Measurements from ENCODE around the gene MLX. TPM values are rescaled to one million over a fixed set of nuclear protein-coding genes. Genes with fewer than 3 reads are reported as not detected.
A peak's percentile ranks its signal among the peaks of the same experiment; 100 is the strongest.
"Not testable (repeated sequence)": the region's sequence is repeated elsewhere in the genome, so short reads cannot be mapped to it uniquely, and the experiment has no call there.

Gene MLX
- total RNA-seq, 1 experiment from 2014 or later, result 45.3 TPM

DNA sequence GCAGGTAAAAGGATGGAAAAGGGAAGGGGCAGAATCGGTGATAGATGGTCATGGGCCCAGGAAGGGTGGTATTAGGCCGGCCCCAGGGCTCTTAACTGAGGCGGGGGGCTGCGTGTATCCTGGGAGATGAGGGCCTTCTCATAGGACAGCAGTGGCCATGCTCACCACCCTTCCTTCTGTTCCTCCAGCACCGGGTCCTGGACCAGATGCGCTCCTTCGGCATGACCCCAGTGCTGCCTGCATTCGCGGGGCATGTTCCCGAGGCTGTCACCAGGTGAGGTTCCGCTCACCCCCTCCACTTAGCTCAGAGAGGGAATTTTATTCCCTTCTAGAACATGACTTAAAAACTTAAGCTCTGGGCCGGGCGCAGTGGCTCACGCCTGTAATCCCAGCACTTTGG is 28.4 kb upstream of the MLX start:
- Histone ChIP-seq H2BK12ac (ENCODE audit: insufficient read length, low read depth, low read length) (no peak overlapping the region), H3K23ac (ENCODE audit: insufficient read length, low read depth, low read length) (no peak overlapping the region), H3K27ac (ENCODE audit: insufficient read length, low read depth, low read length) (no peak overlapping the region), H3K79me2 (ENCODE audit: insufficient read depth, low read length) (no peaks in the 10 kb centered on the region), H2AK5ac (ENCODE audit: insufficient read length, low read length) (no peak overlapping the region), H4K91ac (ENCODE audit: insufficient read length, low read depth, low read length) (no peak overlapping the region), H3K4me1 (ENCODE audit: insufficient read depth, low read length) (no peaks in the 10 kb centered on the region; the same call in 1 of the 2 replicates), H3K9me3 (ENCODE audit: control insufficient read depth, low read depth, low read length) (no peaks in the 10 kb centered on the region), H2BK15ac (ENCODE audit: low read depth, low read length) (no peak overlapping the region), H3K27me3 (ENCODE audit: insufficient read depth, low read length) (no peaks in the 10 kb centered on the region), H2BK120ac (ENCODE audit: low read depth, low read length, poor library complexity, severe bottlenecking) (no peak overlapping the region), H4K8ac (replicated peaks; ENCODE audit: insufficient read length, low read depth, low read length) (no peak overlapping the region), H2AFZ (ENCODE audit: low read length) (no peak overlapping the region), H3K9ac (ENCODE audit: extremely low read depth, insufficient read length, low read length) (no peak overlapping the region), H3K23me2 (ENCODE audit: insufficient read length, low read depth, low read length, poor library complexity, severe bottlenecking) (peaks cover 5% of the 10 kb centered on the region), H3K4ac (ENCODE audit: low read depth, low read length) (no peak overlapping the region), H3K18ac (ENCODE audit: insufficient read length, low read depth, low read length) (no peak overlapping the region), H3K4me2 (ENCODE audit: insufficient read depth, insufficient read length, low read length) (no peak overlapping the region), H3K56ac (ENCODE audit: insufficient read length, low read depth, low read length) (no peak overlapping the region), H4K20me1 (ENCODE audit: control insufficient read depth, insufficient read depth, insufficient read length) (no peaks in the 10 kb centered on the region), H2BK20ac (ENCODE audit: low read depth, low read length, poor library complexity, severe bottlenecking) (no peak overlapping the region), H3T11ph (ENCODE audit: low read length) (no peak overlapping the region), H3K14ac (ENCODE audit: insufficient read depth, low read length) (no peak overlapping the region), H4K5ac (ENCODE audit: insufficient read length, low read depth, low read length) (no peak overlapping the region), H2BK5ac (ENCODE audit: insufficient read length, low read length) (no peak overlapping the region), H3K79me1 (ENCODE audit: insufficient read depth, low read depth, low read length, poor library complexity, severe bottlenecking) (no peaks in the 10 kb centered on the region)
- no peak for DNase-seq
- no peaks in the 10 kb centered on the region for H3K9me3 Mint-ChIP-seq
- TF ChIP-seq, protein P1, sequence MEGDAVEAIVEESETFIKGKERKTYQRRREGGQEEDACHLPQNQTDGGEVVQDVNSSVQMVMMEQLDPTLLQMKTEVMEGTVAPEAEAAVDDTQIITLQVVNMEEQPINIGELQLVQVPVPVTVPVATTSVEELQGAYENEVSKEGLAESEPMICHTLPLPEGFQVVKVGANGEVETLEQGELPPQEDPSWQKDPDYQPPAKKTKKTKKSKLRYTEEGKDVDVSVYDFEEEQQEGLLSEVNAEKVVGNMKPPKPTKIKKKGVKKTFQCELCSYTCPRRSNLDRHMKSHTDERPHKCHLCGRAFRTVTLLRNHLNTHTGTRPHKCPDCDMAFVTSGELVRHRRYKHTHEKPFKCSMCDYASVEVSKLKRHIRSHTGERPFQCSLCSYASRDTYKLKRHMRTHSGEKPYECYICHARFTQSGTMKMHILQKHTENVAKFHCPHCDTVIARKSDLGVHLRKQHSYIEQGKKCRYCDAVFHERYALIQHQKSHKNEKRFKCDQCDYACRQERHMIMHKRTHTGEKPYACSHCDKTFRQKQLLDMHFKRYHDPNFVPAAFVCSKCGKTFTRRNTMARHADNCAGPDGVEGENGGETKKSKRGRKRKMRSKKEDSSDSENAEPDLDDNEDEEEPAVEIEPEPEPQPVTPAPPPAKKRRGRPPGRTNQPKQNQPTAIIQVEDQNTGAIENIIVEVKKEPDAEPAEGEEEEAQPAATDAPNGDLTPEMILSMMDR (conservative IDR thresholded peaks at IDR 0.05), result no peak
- peaks cover 11 to 19% of the 10 kb centered on the region in 2 experiments for H3K4me1 Mint-ChIP-seq
- H3K4me3 Mint-ChIP-seq, result no peak overlapping the region
- WGBS (ENCODE audit: extremely low coverage, insufficient read length, low lambda C conversion rate), result no CpG with 5 or more reads among the region's 14 CpGs
- H3K36me3 Mint-ChIP-seq (ENCODE audit: insufficient read depth in 1 of 3, low read depth in 3 of 3), result peaks cover 0 to 29% (median 22%) of the 10 kb centered on the region in 3 experiments; a peak in 6 of 7 replicates
- H3K27ac Mint-ChIP-seq, result no peak overlapping the region
- peaks cover 9% of the 10 kb centered on the region for H3K27me3 Mint-ChIP-seq (ENCODE audit: low read depth)

DNA sequence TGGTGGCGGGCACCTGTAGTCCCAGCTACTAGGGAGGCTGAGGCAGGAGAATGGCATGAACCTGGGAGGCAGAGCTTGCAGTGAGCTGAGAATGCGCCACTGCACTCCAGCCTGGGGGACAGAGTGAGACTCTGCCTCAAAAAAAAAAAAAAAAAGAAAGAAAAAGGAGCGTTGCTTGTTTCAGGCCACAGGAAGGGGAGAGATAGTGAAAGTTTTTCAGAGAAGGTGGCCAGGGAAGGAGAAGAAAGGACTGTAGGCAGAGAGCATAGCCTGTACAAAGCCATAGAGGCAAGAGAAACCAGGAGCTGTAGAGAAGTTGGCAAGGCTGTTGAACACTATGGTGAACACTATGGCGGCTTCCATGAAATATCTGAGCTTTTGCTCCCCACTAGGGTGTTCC is 26.3 kb upstream of the MLX start:
- H3K56ac ChIP-seq (ENCODE audit: insufficient read length, low read depth, low read length); H2AFZ ChIP-seq (ENCODE audit: low read length); H4K91ac ChIP-seq (ENCODE audit: insufficient read length, low read depth, low read length); H2BK20ac ChIP-seq (ENCODE audit: low read depth, low read length, poor library complexity, severe bottlenecking); H4K8ac ChIP-seq (replicated peaks; ENCODE audit: insufficient read length, low read depth, low read length); H4K5ac ChIP-seq (ENCODE audit: insufficient read length, low read depth, low read length); H4K20me1 ChIP-seq (ENCODE audit: control insufficient read depth, insufficient read depth, insufficient read length); H3K14ac ChIP-seq (ENCODE audit: insufficient read depth, low read length); H3K23me2 ChIP-seq (ENCODE audit: insufficient read length, low read depth, low read length, poor library complexity, severe bottlenecking); H3K9ac ChIP-seq (ENCODE audit: extremely low read depth, insufficient read length, low read length); H2BK15ac ChIP-seq (ENCODE audit: low read depth, low read length); H3K4me2 ChIP-seq (ENCODE audit: insufficient read depth, insufficient read length, low read length); H3K4me3 Mint-ChIP-seq; H3K9me3 Mint-ChIP-seq; H3K27me3 Mint-ChIP-seq (ENCODE audit: low read depth); DNase-seq; H3K27ac ChIP-seq (ENCODE audit: insufficient read length, low read depth, low read length); H3K18ac ChIP-seq (ENCODE audit: insufficient read length, low read depth, low read length); H3K4ac ChIP-seq (ENCODE audit: low read depth, low read length); H3K79me1 ChIP-seq (ENCODE audit: insufficient read depth, low read depth, low read length, poor library complexity, severe bottlenecking); H3K27me3 ChIP-seq (ENCODE audit: insufficient read depth, low read length); H2BK12ac ChIP-seq (ENCODE audit: insufficient read length, low read depth, low read length); H3K23ac ChIP-seq (ENCODE audit: insufficient read length, low read depth, low read length); H2BK5ac ChIP-seq (ENCODE audit: insufficient read length, low read length); H3K4me1 ChIP-seq (ENCODE audit: insufficient read depth, low read length); H2AK5ac ChIP-seq (ENCODE audit: insufficient read length, low read length); H3K9me3 ChIP-seq (ENCODE audit: control insufficient read depth, low read depth, low read length); H2BK120ac ChIP-seq (ENCODE audit: low read depth, low read length, poor library complexity, severe bottlenecking); H3T11ph ChIP-seq (ENCODE audit: low read length); H3K79me2 ChIP-seq (ENCODE audit: insufficient read depth, low read length): not testable (repeated sequence)
- no CpG with 5 or more reads among the region's 4 CpGs for WGBS (ENCODE audit: extremely low coverage, insufficient read length, low lambda C conversion rate)
- H3K36me3 Mint-ChIP-seq (ENCODE audit: insufficient read depth in 1 of 3, low read depth in 3 of 3), result peaks cover 2 to 29% (median 27%) of the 10 kb centered on the region in 3 experiments; a peak in 6 of 7 replicates
- 0 out of 7 replicates have a peak overlapping the region, but pooled peaks of 1 of the 3 experiments have one; percentile 12 for H3K27ac Mint-ChIP-seq
- H3K4me1 Mint-ChIP-seq, result peaks cover 6 to 15% of the 10 kb centered on the region in 2 experiments
